HK-2 (cell line): ENCODE measurements around the gene LIPH.

Source experiments
- DNase-seq: peaks from one replicate; pipeline ENCODE4 v3.0.0-alpha.2; 2018; ENCODE audit not compliant: unreplicated experiment

The LIPH gene

GRCh38 chr3:185540695-185541094, 11.7 kb downstream of the LIPH start:
- DNase-seq: no peak

GRCh38 chr3:185539934-185540333, 12.5 kb downstream of the LIPH start:
- no peak for DNase-seq

DNA sequence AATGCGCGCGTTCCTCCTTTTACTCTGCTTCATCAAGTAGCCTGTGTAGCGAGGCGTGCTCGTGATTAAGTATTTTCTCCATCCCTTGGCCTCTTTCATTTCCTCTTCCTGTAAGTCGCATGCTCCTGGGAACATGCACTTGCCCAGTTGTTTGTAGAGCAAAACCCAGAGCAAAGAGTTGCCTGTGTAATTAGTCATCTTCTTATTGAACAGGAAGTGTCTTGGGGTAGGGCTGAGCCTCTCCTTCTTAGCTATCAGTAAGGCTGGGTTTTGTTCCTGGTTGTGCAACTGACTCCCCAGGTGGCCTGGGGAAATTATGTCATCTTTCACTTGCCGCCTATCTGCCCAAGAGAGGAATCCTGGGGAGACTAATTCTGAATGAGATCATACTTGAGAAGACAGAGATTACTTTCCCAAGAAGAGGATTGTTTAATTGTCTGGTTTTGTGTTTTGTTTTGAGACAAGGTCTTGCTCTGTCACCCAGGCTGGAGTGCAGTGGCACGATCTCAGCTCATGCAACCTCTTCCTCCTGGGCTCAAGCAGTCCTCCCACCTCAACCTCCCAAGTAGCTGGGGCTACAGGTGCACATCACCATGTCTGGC, 14.9 kb downstream of the LIPH start:
- peak; percentile 79 for DNase-seq

DNA sequence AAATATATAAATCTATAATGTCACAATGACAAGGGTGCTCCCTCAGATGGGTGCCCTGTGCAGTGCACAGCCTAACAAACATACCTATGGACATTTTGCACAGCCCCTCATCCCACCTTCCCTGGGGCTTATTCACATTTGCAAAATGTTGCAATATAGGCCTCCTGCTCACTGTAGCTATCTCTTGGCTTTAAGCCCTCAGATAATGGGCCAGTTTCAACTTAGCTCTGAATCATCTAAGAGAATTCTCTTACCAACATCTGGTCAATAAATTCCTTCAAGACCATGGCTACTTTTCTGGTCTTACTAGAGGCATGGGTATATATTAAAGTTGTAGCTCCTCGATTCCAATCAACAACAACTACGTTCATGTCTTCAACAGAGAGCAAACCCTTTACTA, 17.9 kb downstream of the LIPH start:
- no peak for DNase-seq

- DNase-seq: no peak
These were observed 19.5 kb downstream of the LIPH start for GRCh38 chr3:185532901-185533300.

DNA sequence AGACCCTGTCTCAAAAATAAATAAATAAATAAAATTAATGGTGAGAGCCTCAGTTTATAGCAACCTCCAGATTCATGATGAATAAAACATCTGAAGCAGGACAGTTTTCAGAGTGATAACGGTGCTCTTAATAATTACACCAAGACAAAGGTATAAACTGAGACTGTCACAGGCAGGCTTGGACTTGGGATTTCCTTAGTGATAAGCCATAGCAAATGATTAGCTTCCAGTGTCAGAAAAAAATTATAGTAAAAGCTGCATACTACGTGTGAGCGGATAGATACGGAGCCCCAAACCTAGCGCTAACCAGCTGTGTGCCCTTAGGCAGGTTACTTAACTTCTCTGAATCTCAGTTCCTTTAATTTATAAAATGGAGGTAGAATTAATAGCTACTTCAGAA, 21.5 kb downstream of the LIPH start:
- DNase-seq: no peak

DNA sequence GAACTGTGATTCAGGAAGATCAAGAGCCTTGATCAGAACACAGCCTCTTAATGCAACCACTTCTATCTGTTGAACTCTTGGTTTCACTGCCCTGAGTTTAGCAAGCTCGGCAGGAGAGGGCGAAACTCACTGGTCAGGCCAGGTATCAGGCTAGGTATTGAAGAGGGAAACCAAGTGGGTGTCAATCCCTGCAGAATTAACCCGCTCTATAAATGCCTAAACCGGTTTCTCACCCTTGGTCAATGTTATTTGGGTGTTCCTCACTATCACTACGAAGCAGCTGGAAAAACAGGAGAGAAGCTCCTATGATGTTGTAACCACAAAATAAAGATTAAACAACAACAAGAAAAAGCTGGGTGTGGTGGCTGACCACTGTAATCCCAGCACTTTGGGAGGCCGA, 23.9 kb downstream of the LIPH start:
- DNase-seq: no peak

- no peak for DNase-seq
These were observed 25.0 kb downstream of the LIPH start for GRCh38 chr3:185527364-185527763.

DNA sequence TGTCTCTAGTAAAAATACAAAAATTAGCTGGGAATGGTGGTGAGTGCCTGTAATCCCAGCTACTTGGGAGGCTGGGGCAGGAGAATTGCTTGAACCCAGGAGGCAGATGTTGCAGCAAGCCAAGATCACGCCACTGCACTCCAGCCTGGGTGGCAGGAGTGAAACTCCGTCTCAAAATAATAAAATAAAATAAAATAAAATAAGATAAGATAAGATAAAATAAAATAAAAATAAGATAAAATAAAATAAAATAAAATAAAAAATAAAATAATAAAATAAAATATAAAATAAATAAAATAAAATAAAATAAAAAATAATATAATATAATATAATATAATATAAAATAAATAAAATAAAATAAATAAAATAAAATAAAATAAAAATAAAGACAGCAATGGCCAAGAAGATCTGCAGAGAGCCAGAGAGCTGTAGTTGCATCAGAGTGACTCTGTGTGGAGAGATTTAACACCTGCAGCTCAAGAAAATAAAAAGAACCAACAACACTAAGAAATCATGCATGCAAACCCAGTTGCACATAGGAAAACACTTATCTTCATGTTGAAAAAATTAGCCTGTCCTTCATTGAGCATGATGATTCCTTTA, 25.9 kb downstream of the LIPH start:
- DNase-seq: no peak

DNA sequence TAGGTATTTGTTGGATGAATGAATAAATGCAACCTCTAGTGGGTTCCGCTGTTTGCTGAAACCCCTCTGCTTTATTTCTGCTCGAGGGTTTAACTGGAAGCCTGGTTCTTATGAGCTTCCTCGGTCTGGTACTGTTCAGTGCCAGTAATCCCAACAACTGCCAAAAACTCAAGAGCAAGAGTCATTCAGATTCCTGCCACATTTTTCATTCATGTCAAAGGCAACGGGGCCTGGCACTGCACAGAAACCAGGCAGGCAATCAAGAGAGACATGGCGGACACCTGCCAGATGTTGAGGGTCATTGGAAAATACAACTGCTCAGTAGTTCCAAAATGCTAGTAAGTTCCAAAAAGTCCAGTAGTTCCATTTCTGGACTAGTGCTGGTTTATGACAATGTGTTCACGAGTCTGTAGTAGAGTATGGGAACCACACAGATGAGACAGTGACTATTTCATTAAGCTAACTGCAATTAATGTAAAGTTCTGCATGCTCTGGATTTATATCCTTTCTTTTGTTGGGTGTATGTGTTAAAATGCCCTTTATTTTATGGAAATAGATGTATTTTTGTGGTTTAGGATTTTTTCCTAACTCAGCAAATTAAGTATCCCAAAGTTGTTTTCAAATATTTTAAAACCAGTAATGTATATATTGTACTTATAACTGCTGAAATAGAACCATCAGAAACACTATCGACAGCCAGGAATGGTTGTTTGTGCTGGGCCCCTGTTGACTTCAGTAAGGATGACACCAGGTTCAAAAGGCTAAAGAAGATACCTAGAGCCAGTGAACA, 30.8 kb downstream of the LIPH start:
- no peak for DNase-seq

- no peak for DNase-seq
These were observed 33.4 kb downstream of the LIPH start for GRCh38 chr3:185519021-185519420.

- no peak for DNase-seq
These were observed 34.8 kb downstream of the LIPH start for GRCh38 chr3:185517387-185518130.

- DNase-seq: no peak
These were observed 40.7 kb downstream of the LIPH start for GRCh38 chr3:185511711-185512110.

DNA sequence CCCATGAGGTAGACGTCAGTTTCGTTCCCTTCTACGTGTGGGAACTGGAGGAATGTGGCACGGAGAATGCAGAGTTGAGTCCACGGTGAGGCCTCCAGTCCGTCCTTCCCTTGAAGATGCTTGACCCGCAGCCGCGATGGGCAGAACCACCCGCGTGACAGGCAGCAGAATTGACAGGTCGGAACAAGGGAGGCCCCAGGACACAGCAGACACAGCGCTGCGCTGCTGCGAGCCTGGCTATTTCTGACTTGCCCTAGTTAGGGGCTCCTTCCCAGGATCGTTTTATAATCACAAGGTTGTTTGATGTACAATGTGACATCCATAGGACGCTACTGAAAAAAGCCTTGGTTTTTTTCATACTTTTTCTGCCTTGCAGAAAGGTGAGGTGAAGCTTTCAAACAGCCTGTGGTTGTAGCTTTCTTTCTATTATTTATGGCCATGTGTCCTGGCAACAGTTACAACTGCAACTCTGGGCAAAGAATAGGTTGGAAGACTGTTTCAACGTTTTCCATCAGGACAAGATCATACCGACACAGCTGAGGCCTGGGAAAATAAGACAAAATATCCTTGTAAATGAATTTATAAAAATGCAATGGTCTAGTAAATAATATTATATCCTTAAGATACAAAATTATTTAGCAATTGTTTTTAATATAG, 43.9 kb downstream of the LIPH start:
- DNase-seq: no peak

DNA sequence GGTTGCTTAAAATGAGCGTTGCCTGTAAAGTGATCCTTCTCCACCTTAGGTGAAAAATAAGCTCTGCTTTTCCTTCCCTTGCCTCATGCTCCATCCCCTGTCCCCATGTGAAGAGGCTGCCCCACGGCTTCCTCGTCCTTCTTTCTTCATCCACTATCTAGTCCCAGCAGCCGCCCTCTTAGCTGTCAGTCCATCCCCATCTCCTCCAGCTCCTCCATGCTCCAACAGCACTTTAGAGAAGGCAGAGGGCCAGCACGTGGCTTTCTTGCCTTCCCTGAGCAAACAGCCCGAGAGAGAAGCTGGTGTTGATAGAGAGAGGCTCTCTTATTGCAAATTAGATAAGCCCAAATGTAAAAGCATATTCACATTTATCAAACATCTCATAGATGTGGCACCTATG, 44.5 kb downstream of the LIPH start:
- DNase-seq: no peak

- DNase-seq: no peak
These were observed 47.8 kb downstream of the LIPH start for GRCh38 chr3:185504636-185505035.

DNA sequence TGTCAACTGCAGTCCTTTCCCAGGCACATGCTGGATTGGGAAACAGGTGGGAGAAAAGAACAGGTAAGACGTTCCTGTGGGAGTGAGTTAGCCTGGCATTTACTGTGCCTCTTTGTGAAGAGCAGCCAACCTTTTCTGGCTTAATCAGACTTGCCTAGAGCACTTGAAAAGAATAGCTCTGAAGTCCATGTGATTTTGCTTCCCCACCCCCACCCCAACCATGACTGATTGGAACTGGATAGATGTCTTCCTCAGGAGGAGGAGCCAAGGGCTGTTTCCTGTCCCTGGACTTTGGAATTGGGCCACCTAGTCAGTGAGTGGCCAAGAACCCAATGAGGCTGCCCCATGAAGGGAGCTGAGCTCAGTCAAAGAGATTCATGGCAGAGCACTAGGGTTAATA, 48.9 kb downstream of the LIPH start:
- no peak for DNase-seq

DNA sequence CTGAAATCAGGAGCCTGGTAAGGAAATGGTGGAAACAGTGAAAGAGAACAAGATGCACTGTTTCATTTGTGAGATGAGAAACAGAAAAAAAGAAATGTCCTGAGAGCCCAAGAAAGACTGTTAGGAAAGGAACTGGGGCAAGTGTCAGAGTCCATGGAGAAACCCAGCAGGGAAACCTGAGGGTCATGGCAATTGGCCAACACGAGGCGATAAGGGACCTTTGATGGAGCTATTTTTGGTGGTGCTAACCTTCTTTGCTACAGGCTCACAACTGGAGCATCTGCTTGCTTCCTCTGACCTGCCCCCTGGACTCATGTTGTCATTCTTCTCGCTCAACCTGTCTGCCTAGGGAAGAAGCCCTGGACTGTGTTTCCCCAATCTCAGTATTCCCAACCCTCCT, 49.4 kb downstream of the LIPH start:
- no peak for DNase-seq

DNA sequence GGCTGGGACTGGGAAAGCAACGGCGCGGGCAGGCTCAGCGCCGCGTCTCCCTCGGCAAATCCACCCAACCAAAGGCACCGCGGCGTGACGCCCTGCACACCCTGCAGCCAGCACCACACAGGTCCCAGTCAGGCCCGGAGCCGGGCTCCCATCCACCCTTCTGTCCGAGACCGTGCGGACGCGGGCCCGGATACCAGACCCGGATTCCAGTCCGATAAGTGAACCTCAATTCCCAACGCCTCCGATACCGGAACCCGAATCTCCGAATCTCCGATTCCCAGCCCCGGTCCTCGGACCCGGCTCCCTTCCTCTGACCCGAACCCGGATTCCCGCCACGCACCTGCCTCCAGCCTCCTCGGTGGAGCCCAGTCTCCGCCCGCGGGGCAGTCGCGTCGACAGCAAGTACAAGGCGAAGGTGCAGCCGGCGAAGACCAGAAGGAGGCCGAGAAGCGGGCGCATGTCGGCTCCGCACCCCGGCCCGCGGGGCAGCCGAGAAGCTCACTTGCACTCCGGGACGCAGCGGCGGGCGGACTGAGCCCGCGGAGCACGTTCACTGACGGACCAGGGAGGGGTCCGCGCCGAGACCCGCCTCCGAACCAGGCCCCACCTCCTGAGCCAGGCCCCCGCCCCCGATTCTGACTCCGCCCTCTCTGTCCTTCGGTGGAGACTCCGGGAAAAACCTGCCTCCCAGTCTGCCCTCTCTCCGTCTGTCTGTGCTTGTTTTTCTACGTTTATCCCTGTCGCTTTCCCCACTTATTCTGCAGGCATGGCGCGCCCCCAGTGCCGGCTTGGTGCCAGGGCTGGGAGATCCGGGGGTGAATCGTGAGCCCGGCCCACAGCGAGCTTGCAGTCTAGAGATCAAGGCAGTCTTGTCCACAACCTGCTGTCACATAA, 53.6 kb downstream of the LIPH start, which contains the start of gene TMEM41A:
Gene TMEM41A (minus strand): TSS at position 533 of the 894 bp plus-strand sequence. CDS start 74 bp downstream, at position 459.
- DNase-seq: peak; percentile 97

GRCh38 chr3:185490241-185490640, 62.1 kb downstream of the LIPH start:
- no peak for DNase-seq

GRCh38 chr3:185489462-185489861, 62.9 kb downstream of the LIPH start:
- no peak for DNase-seq
